NK-92 (cell line): Measurements from ENCODE around the gene CD6.
"Not testable (repeated sequence)": the region's sequence is repeated elsewhere in the genome, so short reads cannot be mapped to it uniquely, and the experiment has no call there.

Experiments
- DNase-seq: peaks from one replicate; lab custom pipeline; 2025; ENCODE audit not compliant: unreplicated experiment; lab: John Stamatoyannopoulos, UW

Gene CD6

DNA sequence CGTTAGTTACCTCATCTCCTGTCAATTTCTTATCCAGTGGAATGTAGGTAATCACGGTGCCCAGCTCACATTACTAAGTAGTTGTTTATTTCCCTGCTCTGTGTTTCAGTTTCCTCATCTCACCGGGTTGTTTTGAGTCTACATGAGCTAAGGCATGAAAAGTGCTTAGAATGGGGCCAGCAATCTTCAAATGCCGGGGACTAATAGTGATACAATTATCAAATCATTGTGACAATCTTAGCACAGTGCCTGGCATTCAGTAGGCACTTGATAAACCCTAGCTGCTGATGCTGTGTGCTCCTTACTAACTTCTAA lies 77.5 kb downstream of the CD6 start:
- no peak for DNase-seq

DNA sequence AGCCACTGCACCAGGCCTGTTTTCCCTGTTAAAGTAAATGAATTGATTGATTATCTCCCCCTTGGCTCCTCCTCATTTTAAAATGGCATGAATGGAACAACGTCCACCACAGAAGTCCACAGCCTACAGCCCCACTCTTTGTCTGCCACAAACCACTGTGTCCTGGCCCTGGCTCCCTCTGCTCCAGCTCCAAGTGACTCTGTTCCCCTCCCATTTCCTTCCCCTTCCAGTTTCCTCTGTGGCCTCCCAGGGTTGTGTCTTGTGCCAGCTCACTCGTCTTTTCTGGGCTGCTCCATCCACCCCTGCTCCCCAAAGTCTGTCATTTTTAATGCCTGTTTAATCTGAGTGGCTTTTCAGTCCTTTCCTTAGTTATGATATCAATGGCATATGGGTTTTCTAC lies 78.4 kb downstream of the CD6 start:
- no peak for DNase-seq

GRCh38 chr11:61052182-61052972 lies 80.9 kb downstream of the CD6 start:
- DNase-seq: no peak

- no peak for DNase-seq
Measured at GRCh38 chr11:61053191-61053590, 81.7 kb downstream of the CD6 start.

DNA sequence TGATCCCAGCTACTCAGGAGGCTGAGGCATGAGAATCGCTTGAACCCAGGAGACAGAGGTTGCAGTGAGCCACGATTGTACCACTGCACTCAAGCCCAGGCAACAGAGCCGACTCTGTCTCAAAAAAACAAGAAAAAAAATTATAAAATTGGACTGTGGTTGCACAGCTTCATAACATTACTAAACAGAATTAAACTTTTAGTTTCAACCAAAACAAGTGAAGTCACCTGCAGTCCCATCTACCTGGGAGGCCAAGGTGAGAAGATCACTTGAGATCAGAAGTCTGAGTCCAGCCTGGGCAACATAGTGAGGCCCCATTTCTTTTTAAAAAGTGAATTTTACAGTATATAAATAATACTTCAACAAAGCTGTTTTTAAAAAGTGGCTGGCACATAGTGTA lies 83.0 kb downstream of the CD6 start:
- no peak for DNase-seq

DNA sequence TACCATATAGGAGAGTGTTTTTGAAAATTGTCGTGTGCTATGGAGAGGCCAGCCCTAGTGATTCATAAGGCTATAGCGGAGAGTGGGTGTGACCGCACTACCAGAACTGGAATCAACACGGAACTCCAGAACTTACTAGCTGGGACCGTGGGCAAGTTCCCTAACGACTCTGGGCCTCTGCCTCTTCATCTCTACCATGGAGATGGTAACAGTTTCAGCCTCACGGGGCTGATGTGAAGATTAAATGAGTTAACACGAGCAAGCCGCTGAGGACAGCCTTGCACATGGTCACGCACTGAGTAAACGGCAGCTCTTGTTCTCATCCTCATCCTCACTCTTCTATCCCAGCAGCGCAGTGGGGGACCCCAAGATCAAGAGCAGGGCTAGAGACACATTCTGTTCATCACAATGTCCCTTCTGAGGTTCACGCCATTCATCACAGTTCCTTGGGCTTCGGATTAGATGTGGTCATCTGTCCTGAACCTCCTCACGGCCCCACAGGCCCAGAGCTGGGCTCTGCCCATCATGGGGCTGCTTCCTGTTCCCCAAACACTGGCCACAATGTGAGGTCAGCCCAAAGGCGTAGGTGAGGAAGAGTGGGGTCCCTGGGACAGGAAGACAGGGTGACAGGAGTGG lies 83.6 kb downstream of the CD6 start:
- DNase-seq: no peak

DNA sequence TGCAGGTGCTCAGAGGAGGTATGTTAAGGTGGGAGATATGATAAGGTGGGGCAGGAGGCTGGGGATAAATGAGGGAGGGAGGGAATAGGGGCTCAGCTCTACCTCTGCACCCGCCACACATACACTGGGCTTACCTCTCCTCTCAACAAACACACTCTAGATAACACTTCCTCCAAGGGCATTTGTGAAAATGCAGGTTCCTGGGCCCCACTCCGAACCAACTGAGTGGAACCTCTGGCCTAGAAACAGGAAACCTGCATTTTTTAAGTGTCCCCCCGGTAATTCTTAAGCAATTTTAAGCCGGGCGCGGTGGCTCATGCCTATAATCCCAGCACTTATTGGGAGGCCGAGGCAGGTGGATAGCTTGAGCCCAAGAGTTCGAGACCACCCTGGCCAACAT lies 84.3 kb downstream of the CD6 start:
- no peak for DNase-seq

- DNase-seq: no peak
Measured at GRCh38 chr11:61056571-61056970, 85.1 kb downstream of the CD6 start.

DNA sequence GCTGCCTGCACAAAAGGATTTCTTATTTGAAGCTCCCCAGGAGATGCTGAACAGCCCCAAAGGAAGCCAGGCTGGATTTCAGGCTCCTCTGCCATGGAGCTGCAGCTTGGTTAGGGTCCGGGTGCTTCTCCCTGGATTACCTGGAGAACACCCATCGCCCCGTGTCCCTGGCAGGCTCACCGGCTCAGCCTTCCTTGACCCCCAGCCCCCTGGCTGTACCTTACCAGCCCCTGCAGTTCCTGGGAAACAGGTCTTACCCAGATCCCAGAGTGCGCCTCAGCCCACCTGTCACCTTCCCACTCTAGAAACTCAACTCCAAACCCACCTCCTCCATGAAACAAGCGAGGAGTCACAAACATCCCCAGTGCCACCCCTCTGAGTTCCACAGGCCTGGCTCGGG lies 85.5 kb downstream of the CD6 start:
- DNase-seq: no peak

- no peak for DNase-seq
Measured at GRCh38 chr11:61057615-61058014, 86.1 kb downstream of the CD6 start.

- no peak for DNase-seq
Measured at GRCh38 chr11:61058583-61059259, 87.2 kb downstream of the CD6 start.

DNA sequence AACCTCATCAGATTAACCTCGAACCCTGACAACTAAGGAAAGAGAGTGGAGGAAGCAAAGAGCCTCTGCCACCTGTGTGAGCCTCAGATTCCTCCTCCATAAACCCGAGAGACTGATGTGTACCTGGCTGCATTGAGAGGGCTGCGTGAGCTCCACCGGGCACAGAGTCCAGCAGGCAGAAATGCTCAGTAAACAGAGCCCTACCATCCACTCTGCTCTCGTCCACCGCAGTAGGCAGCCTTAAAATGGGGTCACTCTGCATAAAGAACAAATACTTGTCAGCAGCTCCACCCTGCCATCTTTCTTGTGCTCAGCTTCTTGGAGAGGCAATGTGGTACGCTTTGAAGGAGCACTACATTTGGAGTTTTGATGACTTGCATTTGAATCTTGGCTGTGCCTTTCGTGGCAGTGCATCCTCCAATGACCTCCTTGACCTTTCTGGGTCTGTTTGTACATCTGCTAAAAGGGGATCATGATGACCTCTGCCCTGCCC lies 87.8 kb downstream of the CD6 start:
- DNase-seq: no peak

DNA sequence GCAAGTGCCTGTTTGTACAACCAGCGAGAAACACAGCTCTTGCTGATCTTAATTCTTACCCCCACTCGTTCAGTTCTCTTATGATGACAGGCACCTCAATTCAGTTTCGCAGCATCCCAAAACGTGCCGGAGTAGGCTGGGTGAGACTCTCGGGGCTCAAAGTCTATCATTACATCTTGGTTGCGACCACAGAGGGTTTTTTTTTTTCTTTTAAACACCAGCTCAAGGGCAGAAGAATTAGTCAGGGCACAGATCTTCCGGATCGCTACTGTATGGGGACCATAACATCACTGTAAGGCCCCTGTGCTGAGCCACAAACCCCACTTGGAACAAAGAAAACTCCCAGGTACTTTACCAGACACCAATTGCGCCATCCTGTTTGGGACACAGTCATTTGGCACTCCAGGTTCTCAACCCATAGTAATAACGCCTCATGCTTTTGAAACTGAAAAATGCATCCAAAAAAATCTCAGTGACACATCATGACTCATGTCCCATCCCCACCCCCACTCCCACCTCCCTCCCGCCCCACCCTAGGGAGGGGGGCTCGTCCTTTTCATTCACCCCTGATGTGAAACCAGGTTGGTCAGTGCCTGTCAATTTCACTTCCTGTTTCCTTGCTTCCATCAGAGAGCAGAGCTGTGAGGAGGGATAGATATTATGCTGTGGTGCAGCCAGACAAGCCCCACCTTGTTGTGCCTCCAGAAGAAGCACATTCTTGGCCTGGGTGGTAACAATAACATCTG lies 89.8 kb downstream of the CD6 start:
- DNase-seq: no peak

DNA sequence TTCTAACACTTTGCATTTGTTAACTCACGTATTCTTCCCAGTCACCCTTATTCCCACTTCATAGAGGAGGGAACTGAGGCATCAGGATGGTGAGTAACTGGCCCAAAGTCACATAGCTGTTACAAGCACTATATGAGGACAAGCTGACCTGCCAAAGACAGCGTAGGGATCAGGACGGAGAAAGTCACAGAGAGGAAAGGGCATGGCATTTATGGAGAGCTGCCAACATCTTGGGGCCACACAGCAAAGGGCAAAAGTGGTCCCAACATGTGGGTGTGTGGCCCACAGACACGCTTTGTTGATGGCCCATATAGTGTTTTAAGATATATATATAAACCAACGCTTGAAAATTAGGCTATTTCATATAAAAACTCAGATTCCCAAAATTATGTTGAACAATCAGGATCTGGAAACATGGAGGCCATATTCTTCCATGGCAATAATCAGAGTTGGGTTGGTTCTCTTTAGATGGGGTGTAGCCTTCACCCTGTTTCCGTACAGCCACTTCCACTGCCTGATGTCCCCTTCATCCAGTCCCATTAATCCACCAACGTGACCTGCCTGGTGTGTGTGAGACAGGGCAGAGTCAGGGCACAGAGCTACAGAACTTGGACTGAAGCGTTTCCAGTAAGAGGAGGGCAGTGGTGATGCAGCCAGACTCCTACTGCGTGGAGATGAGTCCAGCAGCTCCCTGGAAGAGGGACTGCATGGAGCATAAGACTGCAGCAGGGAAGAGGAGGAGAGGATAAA lies 90.9 kb downstream of the CD6 start:
- DNase-seq: no peak

DNA sequence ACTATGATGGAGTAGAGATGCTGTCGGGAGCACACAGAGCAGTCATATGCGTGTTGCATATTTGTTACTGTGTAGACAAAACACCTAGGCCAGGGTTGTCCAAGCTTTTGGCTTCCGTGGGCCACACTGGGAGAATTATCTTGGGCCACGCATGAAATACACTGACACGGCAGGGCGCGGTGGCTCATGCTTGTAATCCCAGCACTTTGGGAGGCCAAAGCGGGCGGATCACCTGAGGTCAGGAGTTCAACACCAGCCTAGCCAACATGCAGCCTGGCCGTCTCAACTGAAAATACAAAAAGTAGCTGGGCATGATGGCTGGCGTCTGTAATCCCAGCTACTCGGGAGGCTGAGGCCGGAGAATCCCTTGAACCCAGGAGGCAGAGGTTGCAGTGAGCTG lies 93.8 kb downstream of the CD6 start:
- not testable (repeated sequence) for DNase-seq

DNA sequence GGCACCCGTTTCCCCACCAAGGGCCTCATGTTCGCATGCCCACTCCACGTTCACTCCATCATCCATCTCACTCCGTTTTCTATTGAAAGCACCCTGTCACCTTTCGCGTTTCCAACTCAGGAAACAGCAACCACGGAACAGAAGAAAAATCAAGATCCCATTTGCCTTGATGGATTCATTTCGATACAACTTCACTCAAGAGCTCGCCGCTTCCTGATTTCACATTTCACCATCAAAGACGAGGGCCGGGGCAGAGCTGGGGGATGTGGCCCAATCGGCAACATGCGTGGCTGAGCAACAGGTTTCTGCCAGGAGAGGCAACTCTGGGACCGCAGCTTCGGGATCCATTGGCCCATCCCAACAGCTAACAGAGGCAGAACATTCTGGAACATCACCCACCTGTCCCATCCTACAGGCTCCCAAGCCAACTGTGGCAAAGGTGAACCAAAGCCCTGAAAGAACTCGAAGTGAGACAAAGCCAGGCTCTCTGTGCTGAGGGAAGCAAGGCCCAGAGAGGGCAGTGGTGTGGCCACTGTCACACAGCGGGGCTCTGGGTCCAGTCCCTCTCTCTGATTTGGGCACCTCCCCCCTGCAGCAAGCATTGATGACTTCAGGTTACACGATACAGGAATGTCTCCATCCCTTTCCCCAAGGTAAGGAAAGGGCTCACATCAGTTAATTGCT lies 94.6 kb downstream of the CD6 start:
- no peak for DNase-seq

DNA sequence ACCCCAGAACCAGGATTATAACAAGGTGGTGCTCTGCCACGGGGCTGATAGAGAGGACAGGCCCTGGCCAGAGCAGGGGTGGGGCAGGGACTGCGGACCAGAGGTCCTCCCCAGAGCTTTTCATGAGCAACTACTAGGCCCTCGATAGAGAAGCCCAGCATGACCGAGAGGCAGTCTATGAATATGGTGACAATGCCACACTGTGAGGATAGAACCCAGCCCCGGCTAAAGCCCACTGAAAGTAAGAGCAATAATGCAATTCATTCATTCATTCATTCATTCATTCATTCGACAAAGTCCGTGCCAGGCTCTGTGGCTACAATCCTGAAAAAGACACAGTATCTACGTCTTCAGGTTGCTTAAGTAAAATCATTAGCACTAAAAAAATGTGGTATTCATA lies 95.2 kb downstream of the CD6 start:
- no peak for DNase-seq

DNA sequence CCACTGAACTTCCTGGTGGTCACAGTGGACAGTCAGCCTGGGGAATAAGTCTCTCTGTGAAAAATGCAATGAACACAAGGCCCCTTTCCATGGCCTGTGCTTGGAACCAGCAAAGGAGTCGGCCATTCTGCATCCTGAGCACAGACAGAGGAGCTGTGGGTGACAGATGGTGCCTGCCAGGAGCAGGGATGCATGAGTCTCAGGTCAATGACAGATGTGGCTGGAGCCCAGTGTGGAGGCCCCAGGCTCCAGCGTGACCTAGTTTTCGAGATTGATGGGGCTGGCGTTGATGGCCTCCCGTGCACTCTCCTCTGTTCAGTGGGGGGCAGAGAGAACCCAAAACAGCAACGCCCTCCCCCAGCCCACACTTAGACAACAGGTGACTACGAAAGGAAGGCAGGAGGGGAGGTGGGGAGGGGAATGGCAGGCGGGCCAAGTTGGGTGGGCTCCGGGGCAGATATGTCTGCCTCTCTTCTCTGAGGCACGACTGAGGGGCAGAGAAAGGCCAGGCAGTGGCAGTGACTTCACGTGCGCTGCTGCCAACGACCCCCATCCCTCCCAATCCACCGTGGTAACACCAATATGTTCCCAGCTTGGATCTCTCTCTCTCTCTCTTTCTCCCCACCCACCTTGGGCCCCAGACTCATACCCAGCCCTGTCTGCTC lies 96.4 kb downstream of the CD6 start:
- no peak for DNase-seq

DNA sequence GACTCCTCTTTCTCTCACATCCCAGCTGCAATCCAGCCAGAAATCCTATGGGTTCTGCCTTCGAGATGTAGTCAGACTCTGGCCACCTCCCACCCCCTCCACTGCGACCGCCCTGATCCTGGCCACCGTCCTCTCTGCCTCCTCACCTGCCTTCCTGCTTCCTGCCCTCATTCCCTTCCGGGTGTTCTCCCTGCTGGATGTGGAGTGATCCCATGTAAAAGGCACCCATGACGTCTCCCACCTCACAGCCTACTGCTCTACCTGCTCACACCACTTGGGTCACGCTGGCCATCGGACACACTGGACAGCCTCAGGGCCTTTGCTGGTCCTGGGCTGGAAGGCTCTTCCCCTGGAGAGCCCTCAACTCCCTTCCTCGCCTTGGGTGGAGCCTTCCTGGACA lies 97.1 kb downstream of the CD6 start:
- DNase-seq: no peak

GRCh38 chr11:61069427-61069826 lies 97.9 kb downstream of the CD6 start:
- DNase-seq: no peak
